Measurements from ENCODE around the gene TMEM164. TPM values are rescaled to one million over a fixed set of nuclear protein-coding genes. Genes with fewer than 3 reads are reported as not detected.

Gene TMEM164
- total RNA-seq, 1 donor, result 7.3 TPM

GRCh38 chrX:110003167-110004156 lies 548 bp downstream of the TMEM164 start:
- peak overlapping the region; percentile 73 for H3K4me3 ChIP-seq (ENCODE audit: low read depth, low read length)
- TF ChIP-seq CTCF (IDR thresholded peaks at IDR 0.05; ENCODE audit: insufficient read depth, low read length), result no peak
- DNase-seq (ENCODE audit: low read depth), result peak; percentile 25

GRCh38 chrX:110004215-110004614 lies 1.3 kb downstream of the TMEM164 start:
- H3K4me3 ChIP-seq (ENCODE audit: low read depth, low read length), result no peak overlapping the region
- no peak for DNase-seq (ENCODE audit: low read depth)
- TF ChIP-seq CTCF (IDR thresholded peaks at IDR 0.05; ENCODE audit: insufficient read depth, low read length), result no peak

- DNase-seq (ENCODE audit: low read depth), result no peak
- no peak overlapping the region for H3K4me3 ChIP-seq (ENCODE audit: low read depth, low read length)
- TF ChIP-seq CTCF (IDR thresholded peaks at IDR 0.05; ENCODE audit: insufficient read depth, low read length), result no peak
These were observed 1.9 kb downstream of the TMEM164 start for GRCh38 chrX:110004731-110005369.

- no peak overlapping the region for H3K4me3 ChIP-seq (ENCODE audit: low read depth, low read length)
- no peak for DNase-seq (ENCODE audit: low read depth)
- no peak for TF ChIP-seq CTCF (IDR thresholded peaks at IDR 0.05; ENCODE audit: insufficient read depth, low read length)
These were observed 3.2 kb downstream of the TMEM164 start for GRCh38 chrX:110006161-110006560.

GRCh38 chrX:110006821-110007375 lies 4.0 kb downstream of the TMEM164 start:
- no peak for TF ChIP-seq CTCF (IDR thresholded peaks at IDR 0.05; ENCODE audit: insufficient read depth, low read length)
- peak; percentile 24 for DNase-seq (ENCODE audit: low read depth)
- no peak overlapping the region for H3K4me3 ChIP-seq (ENCODE audit: low read depth, low read length)

GRCh38 chrX:110008011-110008635 lies 5.2 kb downstream of the TMEM164 start:
- no peak for DNase-seq (ENCODE audit: low read depth)
- TF ChIP-seq CTCF (IDR thresholded peaks at IDR 0.05; ENCODE audit: insufficient read depth, low read length), result no peak
- no peak overlapping the region for H3K4me3 ChIP-seq (ENCODE audit: low read depth, low read length)

Data from fibroblast of the aortic adventitia (primary cell).